Tibial artery (tissue), 4 donors: Measurements from ENCODE around the gene CCN6.
A peak's percentile ranks its signal among the peaks of the same experiment; 100 is the strongest.

Source experiments
- DNase-seq, 2 donors: peaks; one replicate each; pipeline ENCODE4 v3.0.0-alpha.2; 2019
- H3K27ac ChIP-seq, 2 donors: fragments of 200-600 bp; sonication (generic) in 1 of 2; 1 replicate in 1 of 2; 2 replicates in 1 of 2; pipeline ENCODE4 v1.5.1; 2018 to 2019; ENCODE audit warnings: mild to moderate bottlenecking in 1 of 2
- H3K27me3 ChIP-seq, 2 donors: fragments of 200-600 bp; sonication (generic) in 1 of 2; one replicate each; pipeline versions ENCODE4 v1.5.1 to v1.6.0; 2016 to 2019
- H3K36me3 ChIP-seq, 3 donors: fragments of 200-600 bp; sonication (generic) in 2 of 3; one replicate each; pipeline ENCODE4 v1.5.1; 2016 to 2019; ENCODE audit warnings: mild to moderate bottlenecking in 2 of 3
- H3K4me1 ChIP-seq, 4 donors: fragments of 200-600 bp; sonication (generic) in 2 of 4; 1 replicate in 3 of 4; 2 replicates in 1 of 4; pipeline ENCODE4 v1.5.1; 2016 to 2019
- H3K4me3 ChIP-seq, 2 donors: fragments of 200-600 bp; sonication (generic) in 1 of 2; 1 replicate in 1 of 2; 2 replicates in 1 of 2; pipeline ENCODE4 v1.5.1; 2018 to 2019; ENCODE audit warnings: mild to moderate bottlenecking in 2 of 2
- H3K9me3 ChIP-seq, 3 donors: fragments of 200-600 bp; sonication (generic) in 1 of 3; one replicate each; pipeline ENCODE4 v1.5.1; 2016 to 2019
- CTCF ChIP-seq, 2 experiments: fragments of 200-600 bp in 1 of 2; fragments of 450-650 bp in 1 of 2; IDR thresholded peaks; one replicate each; pipeline ENCODE4 v1.5.1; 2017 to 2019; ENCODE audit warnings: antibody characterized with exemption in 2 of 2, mild to moderate bottlenecking in 1 of 2, moderate library complexity in 1 of 2
- intact Hi-C: fragments of 100-400 bp; cut with DNase I; formaldehyde crosslinking; loops from one replicate; pipeline ENCODE4 v1.15.0; 2023; ENCODE audit warnings: low total_unique reads

CCN6 gene

DNA sequence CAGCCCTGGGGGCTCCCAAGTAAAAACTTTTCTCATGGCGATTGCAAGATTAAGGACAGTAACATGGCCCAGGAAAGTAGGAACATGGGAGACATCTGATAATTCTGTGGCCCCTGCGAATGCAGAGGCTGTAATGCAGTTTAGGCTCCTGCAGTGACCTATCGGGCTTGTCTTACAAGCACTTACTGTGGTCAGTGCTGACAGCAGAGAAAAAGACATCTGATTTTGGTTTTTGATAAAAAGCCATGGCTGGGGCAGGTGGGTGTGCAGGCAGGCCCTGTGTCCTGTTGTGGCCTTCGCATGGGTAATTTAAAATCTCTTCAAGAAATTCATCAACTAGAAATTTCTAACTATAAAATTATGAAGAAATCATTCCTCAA is 19.3 kb upstream of the CCN6 start:
- no peaks in the 10 kb centered on the region for H3K36me3 ChIP-seq
- H3K4me1 ChIP-seq: peaks cover 4 to 68% (median 31%) of the 10 kb centered on the region in 4 donors
- no peaks in the 10 kb centered on the region for H3K27me3 ChIP-seq
- no peak for TF ChIP-seq CTCF (IDR thresholded peaks at IDR 0.05)
- no peaks in the 10 kb centered on the region for H3K9me3 ChIP-seq
- intact Hi-C loops: no loop called here
- no peak overlapping the region for H3K4me3 ChIP-seq
- no peak for DNase-seq
- H3K27ac ChIP-seq: peak overlapping the region; percentile 47 to 81

DNA sequence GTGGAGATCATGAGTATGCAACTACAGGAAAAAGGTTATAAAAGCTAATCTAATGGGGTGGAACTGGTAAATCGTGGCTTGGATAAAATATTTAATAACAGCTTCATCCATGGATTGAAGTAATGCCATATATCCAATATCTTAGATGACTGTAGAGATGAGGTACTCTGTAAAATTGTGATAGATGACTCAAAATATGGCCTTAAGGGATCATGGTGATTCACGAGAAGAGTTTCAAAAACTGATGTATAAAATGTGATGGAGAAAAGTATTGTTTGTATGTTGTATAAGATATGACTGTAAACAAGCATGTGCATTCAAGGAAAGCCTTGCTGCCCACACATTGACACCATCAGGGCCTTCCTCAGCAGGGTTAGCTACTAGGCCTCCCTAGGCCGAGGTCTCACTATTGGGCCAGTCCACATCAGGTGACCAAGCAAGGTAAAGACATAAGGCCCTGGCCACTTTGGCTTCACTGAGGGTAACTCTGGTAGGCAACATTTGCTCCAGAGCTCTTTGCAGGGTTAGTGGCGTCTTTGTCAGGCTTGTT is 17.7 kb upstream of the CCN6 start:
- no peaks in the 10 kb centered on the region for H3K9me3 ChIP-seq
- no peaks in the 10 kb centered on the region for H3K27me3 ChIP-seq
- H3K4me3 ChIP-seq: no peak overlapping the region
- peaks cover 4 to 65% (median 31%) of the 10 kb centered on the region in 4 donors for H3K4me1 ChIP-seq
- no peaks in the 10 kb centered on the region for H3K36me3 ChIP-seq
- H3K27ac ChIP-seq: peak overlapping the region; percentile 81 to 86
- no peak for TF ChIP-seq CTCF (IDR thresholded peaks at IDR 0.05)
- intact Hi-C loops: no loop called here
- no peak for DNase-seq

- Histone ChIP-seq H3K4me3 (peak overlapping the region; percentile 1 to 4), H3K9me3 (no peaks in the 10 kb centered on the region), H3K27me3 (no peaks in the 10 kb centered on the region), H3K36me3 (no peaks in the 10 kb centered on the region), H3K4me1 (peaks cover 4 to 61% (median 31%) of the 10 kb centered on the region in 4 donors), H3K27ac (peak overlapping the region; percentile 81 to 86)
- DNase-seq: peak; percentile 94 to 98
- intact Hi-C loops: no loop called here
- no peak for TF ChIP-seq CTCF (IDR thresholded peaks at IDR 0.05)
Observed at GRCh38 chr6:112037783-112038216, 16.1 kb upstream of the CCN6 start.

DNA sequence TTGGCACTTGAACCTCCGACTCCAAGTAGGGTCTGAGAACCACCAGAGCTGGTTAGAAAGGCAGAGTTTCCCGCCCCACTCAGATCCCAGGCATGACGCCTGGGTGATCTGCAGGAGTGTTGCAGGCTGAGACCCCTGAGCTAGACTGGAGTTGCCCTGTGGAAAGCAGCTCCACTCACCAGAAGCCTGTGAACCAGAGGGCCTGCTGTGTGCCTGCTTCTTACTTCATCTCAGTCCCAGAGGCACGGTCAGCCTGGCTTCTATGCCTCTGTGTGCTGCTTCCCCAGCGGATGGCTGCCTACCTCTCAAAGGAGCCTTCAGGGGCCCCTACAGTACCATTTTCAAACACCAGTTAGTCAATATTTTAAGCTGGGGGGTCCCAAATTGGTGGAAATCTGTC is 15.6 kb upstream of the CCN6 start:
- no peak for TF ChIP-seq CTCF (IDR thresholded peaks at IDR 0.05)
- no peaks in the 10 kb centered on the region for H3K36me3 ChIP-seq
- peaks cover 4 to 61% (median 31%) of the 10 kb centered on the region in 4 donors for H3K4me1 ChIP-seq
- no peaks in the 10 kb centered on the region for H3K9me3 ChIP-seq
- peak overlapping the region; percentile 81 to 86 for H3K27ac ChIP-seq
- H3K4me3 ChIP-seq: peak overlapping the region; percentile 1 to 4
- DNase-seq: peak; percentile 65 to 84
- H3K27me3 ChIP-seq: no peaks in the 10 kb centered on the region
- intact Hi-C loops: no loop called here

GRCh38 chr6:112038756-112039430 is 15.0 kb upstream of the CCN6 start:
- peak in 1 of 2 donors; percentile 46 for DNase-seq
- Histone ChIP-seq H3K27ac (peak overlapping the region; percentile 81 to 86), H3K4me1 (peaks cover 4 to 57% (median 25%) of the 10 kb centered on the region in 4 donors), H3K36me3 (no peaks in the 10 kb centered on the region), H3K27me3 (no peaks in the 10 kb centered on the region), H3K9me3 (no peaks in the 10 kb centered on the region), H3K4me3 (no peak overlapping the region)
- no peak for TF ChIP-seq CTCF (IDR thresholded peaks at IDR 0.05)
- intact Hi-C loops: no loop called here
